H1 (cell line): ENCODE results near the gene ASB4. TPM values are rescaled to one million over a fixed set of nuclear protein-coding genes. Genes with fewer than 3 reads are reported as not detected.

Experiments used
- CTCF ChIA-PET: fragments of 300-600 bp; sonication (Branson Sonifier 250); formaldehyde crosslinking; loops from one replicate; lab custom pipeline; 2021; ENCODE audit not compliant: partially characterized antibody; lab: Charles Lee
- POLR2A ChIA-PET: fragments of 300-600 bp; sonication (Branson Sonifier 250); formaldehyde crosslinking; loops from one replicate; lab custom pipeline; 2021; ENCODE audit warnings: inconsistent platforms; ENCODE audit not compliant: partially characterized antibody; lab: Charles Lee
- DNase-seq, 2 experiments: peaks; one replicate each; pipeline versions ENCODE4 v3.0.0 to v3.0.0-alpha.2; 2010 to 2022; ENCODE audit warnings: low spot score in 2 of 2, low read depth in 1 of 2, mixed read lengths in 1 of 2
- FAIRE-seq: peaks from 2 replicates; lab custom pipeline; 2011; peaks lifted over from hg19 to GRCh38; lab: Jason Lieb, UNC
- H2AFZ ChIP-seq: 2 replicates; pipeline ENCODE4 v1.8.1; 2012; ENCODE audit warnings: low read length, inconsistent platforms
- H2AK5ac ChIP-seq: 2 replicates; pipeline ENCODE4 v1.6.1; 2013; ENCODE audit warnings: low read depth, low read length
- H2BK120ac ChIP-seq: replicated peaks from 2 replicates; pipeline ENCODE3; 2013; ENCODE audit warnings: low read depth, low read length, inconsistent platforms
- H2BK12ac ChIP-seq: 2 replicates; pipeline ENCODE4 v1.6.1; 2013; ENCODE audit warnings: low read depth, low read length
- H2BK15ac ChIP-seq: 2 replicates; pipeline ENCODE4 v1.6.1; 2013; ENCODE audit warnings: low read length
- H2BK20ac ChIP-seq: 2 replicates; pipeline ENCODE4 v1.6.1; 2013; ENCODE audit warnings: low read length
- H2BK5ac ChIP-seq: 2 replicates; pipeline ENCODE4 v1.6.1; 2013; ENCODE audit warnings: low read depth, low read length
- H3K14ac ChIP-seq: 2 replicates; pipeline ENCODE4 v1.6.1; 2013; ENCODE audit warnings: inconsistent platforms; ENCODE audit not compliant: insufficient read length
- H3K18ac ChIP-seq: 2 replicates; pipeline ENCODE4 v1.6.1; 2013; ENCODE audit warnings: low read length; ENCODE audit errors: extremely low read depth
- H3K23ac ChIP-seq: 2 replicates; pipeline ENCODE4 v1.6.1; 2013; ENCODE audit warnings: inconsistent platforms; ENCODE audit not compliant: insufficient read length
- H3K23me2 ChIP-seq: 2 replicates; pipeline ENCODE4 v1.6.1; 2013; ENCODE audit warnings: low read depth, low read length
- H3K27ac ChIP-seq: 2 replicates; pipeline ENCODE4 v1.6.1; 2011; ENCODE audit warnings: low read depth, low read length, inconsistent platforms
- H3K27me3 ChIP-seq, 4 experiments: replicated peaks in 1 of 4; 1 replicate in 1 of 4; 2 replicates in 3 of 4; pipeline versions ENCODE4 v1.6.1 to v1.8.1; 2011 to 2013; ENCODE audit warnings: low read length in 3 of 4, mild to moderate bottlenecking in 3 of 4, inconsistent platforms in 2 of 4, mixed read lengths in 2 of 4, moderate library complexity in 1 of 4; ENCODE audit not compliant: control insufficient read depth in 3 of 4, insufficient read depth in 3 of 4; ENCODE audit errors: extremely low read depth in 1 of 4
- H3K36me3 ChIP-seq, 4 experiments: 2 replicates each; pipeline versions ENCODE4 v1.6.1 to v1.8.1; 2011 to 2013; ENCODE audit warnings: mild to moderate bottlenecking in 4 of 4, low read length in 3 of 4, moderate library complexity in 2 of 4, control low read depth in 1 of 4, inconsistent platforms in 1 of 4; ENCODE audit not compliant: insufficient read depth in 4 of 4, control insufficient read depth in 2 of 4
- H3K4ac ChIP-seq: replicated peaks from 2 replicates; pipeline ENCODE3; 2013; ENCODE audit warnings: low read length, low read depth, mixed read lengths, inconsistent platforms; ENCODE audit not compliant: insufficient read length
- H3K4me1 ChIP-seq, 4 experiments: replicated peaks in 1 of 4; 1 replicate in 1 of 4; 2 replicates in 3 of 4; pipeline versions ENCODE4 v1.6.1 to v1.8.1; 2011 to 2013; ENCODE audit warnings: low read length in 3 of 4, inconsistent platforms in 2 of 4, mixed read lengths in 1 of 4; ENCODE audit not compliant: insufficient read depth in 4 of 4, control insufficient read depth in 3 of 4
- H3K4me2 ChIP-seq, 2 experiments: 2 replicates each; pipeline versions ENCODE4 v1.6.1 to v1.8.1; 2011 to 2013; ENCODE audit warnings: low read depth in 2 of 2, low read length in 2 of 2, control low read depth in 1 of 2, inconsistent platforms in 1 of 2, mild to moderate bottlenecking in 1 of 2; ENCODE audit not compliant: insufficient read depth in 1 of 2
- H3K4me3 ChIP-seq, 4 experiments: fragments of 200-600, 300-600 bp in 1 of 4; sonication (generic), shearing (Covaris generic), sonication (Bioruptor Twin) in 1 of 4; 2 replicates each; pipeline versions ENCODE4 v1.5.1 to v1.8.1; 2011 to 2016; ENCODE audit warnings: low read length in 4 of 4, low read depth in 3 of 4, control low read depth in 2 of 4, inconsistent platforms in 2 of 4, mild to moderate bottlenecking in 2 of 4, mixed read lengths in 1 of 4, moderate library complexity in 1 of 4; ENCODE audit not compliant: insufficient read depth in 2 of 4; ENCODE audit errors: extremely low read depth in 1 of 4
- H3K56ac ChIP-seq: replicated peaks from 2 replicates; pipeline ENCODE3; 2013; ENCODE audit warnings: low read depth, mild to moderate bottlenecking, mixed read lengths, low read length, inconsistent platforms; ENCODE audit not compliant: insufficient read length
- H3K79me1 ChIP-seq: 2 replicates; pipeline ENCODE4 v1.6.1; 2013; ENCODE audit warnings: low read depth, low read length, control low read depth
- H3K79me2 ChIP-seq, 2 experiments: 2 replicates each; pipeline versions ENCODE4 v1.6.1 to v1.8.1; 2012 to 2013; ENCODE audit warnings: low read length in 2 of 2, mild to moderate bottlenecking in 2 of 2, inconsistent platforms in 1 of 2; ENCODE audit not compliant: insufficient read depth in 2 of 2, control insufficient read depth in 1 of 2
- H3K9ac ChIP-seq, 4 experiments: replicated peaks in 1 of 4; 1 replicate in 1 of 4; 2 replicates in 3 of 4; pipeline versions ENCODE4 v1.6.1 to v1.8.1; 2011 to 2013; ENCODE audit warnings: low read depth in 3 of 4, low read length in 3 of 4, control low read depth in 2 of 4, mild to moderate bottlenecking in 2 of 4, moderate library complexity in 2 of 4, inconsistent platforms in 1 of 4; ENCODE audit errors: extremely low read depth in 1 of 4
- H3K9me3 ChIP-seq, 2 experiments: 2 replicates each; pipeline versions ENCODE4 v1.6.1 to v1.8.1; 2012 to 2013; ENCODE audit warnings: mild to moderate bottlenecking in 2 of 2, moderate library complexity in 2 of 2, control low read depth in 1 of 2, inconsistent platforms in 1 of 2, low read depth in 1 of 2, low read length in 1 of 2, mixed read lengths in 1 of 2; ENCODE audit not compliant: insufficient read depth in 2 of 2
- H4K20me1 ChIP-seq, 2 experiments: replicated peaks in 1 of 2; 2 replicates each; pipeline versions ENCODE3 to v1.8.1; 2011 to 2013; ENCODE audit warnings: inconsistent platforms in 2 of 2, low read length in 2 of 2, mild to moderate bottlenecking in 1 of 2; ENCODE audit not compliant: insufficient read depth in 2 of 2, control insufficient read depth in 1 of 2
- H4K5ac ChIP-seq: 2 replicates; pipeline ENCODE4 v1.6.1; 2013; ENCODE audit warnings: low read length, low read depth, mixed read lengths, inconsistent platforms; ENCODE audit not compliant: insufficient read length
- H4K8ac ChIP-seq: 2 replicates; pipeline ENCODE4 v1.8.0; 2013; ENCODE audit warnings: mild to moderate bottlenecking, moderate library complexity, low read length, inconsistent platforms; ENCODE audit not compliant: insufficient read depth; ENCODE audit errors: extremely low read depth
- H4K91ac ChIP-seq: replicated peaks from 2 replicates; pipeline ENCODE3; 2013; ENCODE audit warnings: low read length, mixed read lengths, inconsistent platforms; ENCODE audit not compliant: insufficient read length
- BACH1 ChIP-seq: IDR thresholded peaks from 2 replicates; pipeline ENCODE4 v1.6.1; 2012; ENCODE audit warnings: low read length, improper control_type of control experiment
- BCL11A ChIP-seq, 2 experiments: IDR thresholded peaks; one replicate each; pipeline ENCODE4 v1.6.1; 2011; ENCODE audit warnings: low read depth in 2 of 2, low read length in 2 of 2, mild to moderate bottlenecking in 2 of 2
- CBX5 ChIP-seq: fragments of 300-800, 300-1000 bp; sonication (generic); IDR thresholded peaks from 2 replicates; pipeline ENCODE4 v1.7.1; 2016; ENCODE audit warnings: antibody characterized with exemption, low read length, low read depth
- CHD1 ChIP-seq: IDR thresholded peaks from 2 replicates; pipeline ENCODE4 v1.6.1; 2012; ENCODE audit warnings: low read depth, low read length, improper control_type of control experiment
- HDAC6 ChIP-seq: IDR thresholded peaks from one replicate; pipeline ENCODE4 v1.7.1; 2012; ENCODE audit warnings: low read depth, mild to moderate bottlenecking, inconsistent platforms, low read length, moderate library complexity
- RBBP5 ChIP-seq: IDR thresholded peaks from 2 replicates; pipeline ENCODE4 v1.7.1; 2012; ENCODE audit warnings: low read depth, mild to moderate bottlenecking, inconsistent platforms, low read length, moderate library complexity, borderline replicate concordance
- RFX5 ChIP-seq: IDR thresholded peaks from 2 replicates; pipeline ENCODE4 v1.6.1; 2011; ENCODE audit warnings: low read depth, low read length, improper control_type of control experiment, borderline replicate concordance
- SIN3A ChIP-seq, 2 experiments: IDR thresholded peaks in 1 of 2; conservative IDR thresholded peaks in 1 of 2; 2 replicates each; pipeline ENCODE4 v1.6.1; 2011 to 2012; ENCODE audit warnings: low read length in 2 of 2, improper control_type of control experiment in 1 of 2, low read depth in 1 of 2, mild to moderate bottlenecking in 1 of 2
- SIRT6 ChIP-seq: IDR thresholded peaks from one replicate; pipeline ENCODE4 v1.7.1; 2012; ENCODE audit warnings: low read length, inconsistent platforms
- SP2 ChIP-seq: IDR thresholded peaks from 2 replicates; pipeline ENCODE4 v1.6.1; 2012; ENCODE audit warnings: mild to moderate bottlenecking, low read length, inconsistent platforms
- TAF1 ChIP-seq: IDR thresholded peaks from 2 replicates; pipeline ENCODE4 v1.6.1; 2011; ENCODE audit warnings: mild to moderate bottlenecking, low read depth, low read length
- TCF12 ChIP-seq: IDR thresholded peaks from 2 replicates; pipeline ENCODE4 v1.6.1; 2011; ENCODE audit warnings: low read depth, mild to moderate bottlenecking, low read length
- YY1 ChIP-seq: IDR thresholded peaks from 2 replicates; pipeline ENCODE4 v1.6.1; 2011; ENCODE audit warnings: low read depth, mild to moderate bottlenecking, low read length
- ZNF274 ChIP-seq: IDR thresholded peaks from 2 replicates; pipeline ENCODE4 v1.7.0; 2012; ENCODE audit warnings: low read length, borderline replicate concordance; ENCODE audit errors: extremely low read depth
- WGBS, 2 experiments: shearing (Covaris generic) in 1 of 2; methylation state at CpG; one replicate each; pipeline versions ENCODE4 v1.1.6 to v1.1.7; 2013 to 2015; ENCODE audit warnings: low lambda C conversion rate in 2 of 2, mixed read lengths in 2 of 2, inconsistent platforms in 1 of 2, low coverage in 1 of 2, missing lambda C conversion rate in 1 of 2; ENCODE audit not compliant: insufficient replicate concordance in 2 of 2, insufficient coverage in 1 of 2, insufficient read length in 1 of 2; ENCODE audit errors: extremely low coverage in 1 of 2, missing lambda C conversion rate in 1 of 2; 5-methylcytosine and 5-hydroxymethylcytosine counted together
- polyA plus RNA-seq, 7 experiments: library from polyadenylated mRNA; depleted of rRNA in 3 of 7; stranded (reverse) in 5 of 7; unstranded in 2 of 7; fragments of >200 nt in 5 of 7; fragments of 200-250 nt in 2 of 7; gene quantifications; 1 replicate in 5 of 7; 2 replicates in 1 of 7; 4 replicates in 1 of 7; pipeline versions ENCODE4 v1.2.1 to v1.2.3, GENCODE V29; 2011 to 2013; ENCODE audit warnings: missing spikeins in 2 of 7, mixed read lengths in 2 of 7
- total RNA-seq: library from RNA; stranded (reverse); fragmentation: NEBNext Ultra II Directional; extraction: Animal tissue kit (Norgen Biotek cat#: 25700); gene quantifications from 2 replicates; pipeline ENCODE4 v1.2.1, GENCODE V29; 2021
- TF ChIP-seq, protein P1 (sequence below): IDR thresholded peaks from 2 replicates; pipeline ENCODE4 v1.6.1; 2012; ENCODE audit warnings: inconsistent platforms

ASB4 gene
- total and polyA plus RNA-seq, 2 of the 8 experiments (the other 6 are each of a cell fraction or from before 2014, with no cell fraction given), result not detected

DNA sequence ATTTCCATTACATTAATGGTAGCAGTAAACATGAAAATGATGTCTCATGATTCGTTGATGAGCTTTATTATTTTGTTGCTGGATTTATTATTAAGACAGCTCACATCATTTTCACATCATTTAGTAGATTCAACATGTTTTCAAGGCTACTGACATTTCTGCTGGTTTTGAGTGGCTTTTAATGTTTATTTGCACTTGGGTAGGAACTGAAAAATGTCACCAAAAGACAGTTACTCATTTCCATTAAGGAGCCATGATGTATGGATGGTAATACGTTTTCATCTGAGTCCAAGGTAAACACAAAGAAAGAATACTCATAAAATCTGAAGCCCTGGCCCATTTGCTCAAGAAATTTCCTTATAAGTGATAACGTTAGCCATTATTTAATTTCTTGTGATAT lies 95.7 kb downstream of the ASB4 start:
- WGBS, 2 experiments, result 86% methylated on average over 3 of the region's 3 CpGs; no CpG with 5 or more reads in 1 of the 2 experiments
- H4K91ac ChIP-seq, result no peak overlapping the region
- H3K23ac ChIP-seq, result no peak overlapping the region
- H3K14ac ChIP-seq, result no peak overlapping the region
- H3K18ac ChIP-seq, result no peak overlapping the region
- no peak overlapping the region for H3K4ac ChIP-seq
- no peak overlapping the region for H2BK5ac ChIP-seq
- no peak overlapping the region for H3K27ac ChIP-seq
- no peak overlapping the region for H2BK120ac ChIP-seq
- H3K9ac ChIP-seq, result no peak overlapping the region
- FAIRE-seq (no peak), DNase-seq (no peak)
- H3K79me2 ChIP-seq, result no peaks in the 10 kb centered on the region
- ChIA-PET CTCF (interaction anchor here (1.4 kb wide), 1 partner anchor 70 kb away, joined by 4 read pairs; no protein-coding TSS in a partner anchor), POLR2A (no interaction called here)
- H3K4me1 ChIP-seq, result peaks cover 0 to 4% (median 0%) of the 10 kb centered on the region in 4 experiments; a peak in 1 of 7 replicates
- H3K36me3 ChIP-seq, result no peaks in the 10 kb centered on the region
- no peak overlapping the region for H3K56ac ChIP-seq
- H3K23me2 ChIP-seq, result no peaks in the 10 kb centered on the region
- H2BK15ac ChIP-seq, result no peak overlapping the region
- no peak overlapping the region for H2BK12ac ChIP-seq
- H3K79me1 ChIP-seq, result no peaks in the 10 kb centered on the region
- no peak overlapping the region for H2AFZ ChIP-seq
- no peaks in the 10 kb centered on the region for H4K20me1 ChIP-seq
- H3K9me3 ChIP-seq, result no peaks in the 10 kb centered on the region
- TF ChIP-seq CHD1 (no peak), YY1 (no peak), RFX5 (no peak), SIN3A (conservative IDR thresholded peaks at IDR 0.05 in 1 of 2, IDR thresholded peaks at IDR 0.05 in 1 of 2; ENCODE audit: low read depth in 1 of 2, low read length in 2 of 2) (no peak), BACH1 (no peak), SP2 (no peak), HDAC6 (no peak), BCL11A (IDR thresholded peaks at IDR 0.05; ENCODE audit: low read depth in 2 of 2, low read length in 2 of 2) (no peak), ZNF274 (no peak), RBBP5 (no peak), TAF1 (no peak), TCF12 (no peak), SIRT6 (no peak), CBX5 (no peak)
- TF ChIP-seq, protein P1, sequence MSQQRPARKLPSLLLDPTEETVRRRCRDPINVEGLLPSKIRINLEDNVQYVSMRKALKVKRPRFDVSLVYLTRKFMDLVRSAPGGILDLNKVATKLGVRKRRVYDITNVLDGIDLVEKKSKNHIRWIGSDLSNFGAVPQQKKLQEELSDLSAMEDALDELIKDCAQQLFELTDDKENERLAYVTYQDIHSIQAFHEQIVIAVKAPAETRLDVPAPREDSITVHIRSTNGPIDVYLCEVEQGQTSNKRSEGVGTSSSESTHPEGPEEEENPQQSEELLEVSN, result no peak
- no peak overlapping the region for H2BK20ac ChIP-seq
- H2AK5ac ChIP-seq, result no peak overlapping the region
- no peak overlapping the region for H4K8ac ChIP-seq
- no peak overlapping the region for H3K4me3 ChIP-seq
- no peak overlapping the region for H3K4me2 ChIP-seq
- H4K5ac ChIP-seq, result no peak overlapping the region
- H3K27me3 ChIP-seq, result no peaks in the 10 kb centered on the region
